ENCODE data around the gene SNX27.
A peak's percentile ranks its signal among the peaks of the same experiment; 100 is the strongest.
"Not testable (repeated sequence)": the region's sequence is repeated elsewhere in the genome, so short reads cannot be mapped to it uniquely, and the experiment has no call there.

SNX27 gene

GRCh38 chr1:151611832-151612500, at the start of gene SNX27:
SNX27 (plus strand) TSS chr1:151612050; CDS start chr1:151612202, 152 bp downstream.
- DNase-seq (ENCODE audit: low read depth): peak; percentile 88

- no peak for DNase-seq (ENCODE audit: low read depth)
Observed at GRCh38 chr1:151562661-151563060, 49.2 kb upstream of the SNX27 start.

DNA sequence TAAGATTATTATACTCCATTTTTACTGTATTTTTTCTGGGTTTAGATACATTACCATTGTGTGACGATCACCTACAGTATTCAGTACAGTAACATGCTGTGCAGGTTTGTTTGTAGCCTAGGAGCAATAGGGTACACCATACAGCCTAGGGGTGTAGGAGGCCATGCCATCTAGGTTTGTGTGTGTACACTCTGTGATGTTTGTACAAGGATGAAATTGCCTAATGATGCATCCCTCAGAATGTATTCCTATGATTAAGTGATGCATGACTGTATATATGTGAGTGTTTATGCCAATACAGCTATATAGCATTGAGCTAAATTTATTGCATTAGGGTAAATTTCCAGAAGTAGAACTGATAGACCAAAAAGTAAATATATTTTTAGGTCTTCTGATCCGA, 48.5 kb upstream of the SNX27 start:
- no peak for DNase-seq (ENCODE audit: low read depth)

- DNase-seq (ENCODE audit: low read depth): no peak
Observed at GRCh38 chr1:151565502-151566189, 46.2 kb upstream of the SNX27 start.

DNA sequence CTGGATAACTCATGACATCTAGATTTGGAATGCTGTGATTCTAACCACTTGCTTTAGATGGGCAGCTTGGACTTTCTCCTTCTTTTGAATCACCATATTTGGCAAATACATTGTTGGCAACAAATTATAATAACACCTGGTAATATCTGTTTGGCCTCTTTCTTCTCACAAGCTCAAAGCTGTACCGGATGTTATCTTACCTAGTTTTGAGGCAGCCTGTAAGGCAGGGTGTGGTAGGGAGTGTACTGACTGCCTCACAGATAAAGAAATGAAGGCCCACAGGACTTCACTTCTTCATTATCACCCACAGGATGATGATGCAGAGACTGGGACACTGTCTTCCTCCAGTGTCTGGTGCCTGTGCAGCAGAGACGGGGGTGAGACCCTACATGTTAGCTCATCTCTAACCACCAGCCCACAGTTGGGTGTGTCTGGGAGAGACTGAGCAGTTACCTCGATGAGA, 43.2 kb upstream of the SNX27 start:
- no peak for DNase-seq (ENCODE audit: low read depth)

- no peak for DNase-seq (ENCODE audit: low read depth)
Observed at GRCh38 chr1:151570819-151571218, 41.0 kb upstream of the SNX27 start.

GRCh38 chr1:151574575-151575529, 37.0 kb upstream of the SNX27 start:
- peak; percentile 75 for DNase-seq (ENCODE audit: low read depth)

DNA sequence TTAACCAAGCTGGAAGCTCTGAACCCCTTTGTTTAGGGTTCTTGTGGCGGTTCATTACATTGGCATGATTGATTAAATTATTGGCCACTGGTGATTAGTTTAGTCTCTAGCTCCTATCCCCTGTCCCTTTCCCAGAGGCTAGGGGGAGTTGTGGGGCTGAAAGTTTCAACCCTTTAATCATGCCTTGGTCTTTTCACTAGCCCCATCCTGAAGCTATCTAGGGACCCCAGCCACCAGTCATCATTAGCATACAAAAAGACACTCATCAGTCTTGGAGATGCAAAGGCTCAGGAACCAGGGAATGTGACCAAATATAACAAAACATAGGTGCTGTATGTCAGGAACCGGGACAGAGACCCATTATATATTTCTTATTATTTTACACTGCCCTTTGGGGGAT, 34.7 kb upstream of the SNX27 start:
- DNase-seq (ENCODE audit: low read depth): no peak

DNA sequence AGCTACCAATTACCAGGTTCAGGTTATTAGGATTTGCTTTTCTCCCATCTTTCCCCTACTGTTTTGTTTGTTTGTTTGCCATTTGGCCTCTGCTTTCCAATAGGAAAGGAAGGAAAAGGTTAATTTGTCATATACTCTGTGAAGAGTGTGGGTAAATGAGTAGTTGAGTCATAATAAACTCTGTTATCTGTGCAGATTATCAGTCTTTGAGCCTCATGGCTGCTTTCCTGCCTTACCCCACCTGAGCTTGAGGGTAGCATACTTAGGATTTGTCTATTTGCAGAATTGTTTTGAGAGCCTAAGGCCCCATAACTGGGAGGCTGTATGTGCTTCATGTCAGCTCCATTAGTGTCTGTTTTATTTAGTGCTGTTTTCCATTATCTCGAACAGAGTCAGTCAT, 32.9 kb upstream of the SNX27 start:
- no peak for DNase-seq (ENCODE audit: low read depth)

GRCh38 chr1:151579436-151580225, 32.2 kb upstream of the SNX27 start:
- no peak for DNase-seq (ENCODE audit: low read depth)

DNA sequence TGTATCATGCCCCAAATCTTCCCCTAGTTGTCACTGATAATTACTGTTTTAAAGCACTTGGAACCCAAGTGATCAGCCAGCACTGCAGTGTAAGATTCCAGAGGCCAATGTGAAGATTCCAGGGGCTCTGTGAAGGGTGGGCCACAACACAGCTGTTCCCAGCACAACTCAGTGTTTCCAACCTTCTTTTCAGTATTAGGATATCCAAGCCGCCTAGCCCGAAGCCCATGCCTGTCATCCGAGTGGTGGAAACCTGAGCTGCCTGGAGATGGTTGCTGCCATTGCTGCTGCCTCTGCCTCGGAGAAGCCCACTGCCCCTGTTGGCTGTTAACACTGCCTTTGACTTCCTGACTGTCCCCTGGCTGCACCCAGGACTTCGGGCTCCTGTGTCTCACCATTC, 30.4 kb upstream of the SNX27 start:
- DNase-seq (ENCODE audit: low read depth): no peak

GRCh38 chr1:151581921-151582320, 29.9 kb upstream of the SNX27 start:
- no peak for DNase-seq (ENCODE audit: low read depth)

DNA sequence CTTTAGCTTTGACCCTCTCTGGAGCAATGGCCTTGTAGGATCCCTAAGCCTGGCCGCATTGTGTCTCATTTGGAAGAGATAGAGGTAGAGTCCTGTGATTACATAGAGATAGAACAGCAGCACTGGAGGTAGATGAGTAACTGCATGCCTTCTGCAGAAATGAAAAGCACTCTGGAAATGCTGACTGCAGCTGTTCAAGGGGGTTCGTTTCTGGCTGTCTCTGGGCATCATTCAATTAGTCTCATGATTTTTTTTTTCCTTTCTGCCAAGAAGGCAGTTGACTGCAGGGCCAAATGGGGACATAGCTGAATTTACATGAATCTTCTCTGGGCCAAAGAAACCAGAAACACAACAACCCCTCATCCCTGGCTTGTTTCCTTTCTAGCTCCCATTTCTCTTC, 28.1 kb upstream of the SNX27 start:
- no peak for DNase-seq (ENCODE audit: low read depth)

DNA sequence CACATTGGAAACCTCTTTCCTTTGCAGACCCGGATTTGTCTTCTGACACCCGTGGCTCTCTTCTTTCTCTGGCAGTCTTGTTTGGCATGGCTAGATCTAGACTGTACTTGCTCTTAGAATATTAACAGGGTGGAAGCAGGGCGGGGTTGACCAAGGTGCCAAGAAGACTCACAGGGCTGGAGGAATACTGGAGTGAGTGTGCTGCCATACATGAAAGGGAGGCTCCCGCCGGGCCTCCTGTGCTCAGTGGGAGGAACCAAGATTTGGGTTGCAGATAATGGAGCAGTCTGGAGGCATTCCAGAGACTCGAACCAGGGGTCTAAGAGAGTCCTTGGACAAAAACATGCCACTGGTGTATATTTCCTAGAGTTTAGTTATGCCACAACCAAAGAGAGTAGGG, 27.6 kb upstream of the SNX27 start:
- DNase-seq (ENCODE audit: low read depth): no peak

DNA sequence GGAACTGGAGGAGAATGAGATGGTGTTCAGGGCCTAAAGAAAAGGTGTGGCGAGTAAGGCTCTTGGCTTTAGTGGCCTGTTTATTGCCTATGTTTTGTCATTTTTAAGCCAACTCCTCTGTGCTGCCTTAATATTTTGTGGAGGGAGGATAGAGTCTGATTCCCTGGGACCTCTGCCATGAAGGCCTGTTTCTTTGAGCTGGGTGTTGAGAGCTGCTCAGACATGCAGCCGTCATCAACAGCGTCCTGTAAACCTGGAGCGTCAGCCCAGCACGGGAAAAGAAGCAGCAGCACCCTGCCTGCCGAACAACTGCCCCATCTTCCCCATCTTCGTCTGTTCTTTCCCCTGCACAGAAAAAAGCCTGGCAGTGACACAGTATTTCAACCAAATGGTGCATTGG, 27.1 kb upstream of the SNX27 start:
- no peak for DNase-seq (ENCODE audit: low read depth)

DNA sequence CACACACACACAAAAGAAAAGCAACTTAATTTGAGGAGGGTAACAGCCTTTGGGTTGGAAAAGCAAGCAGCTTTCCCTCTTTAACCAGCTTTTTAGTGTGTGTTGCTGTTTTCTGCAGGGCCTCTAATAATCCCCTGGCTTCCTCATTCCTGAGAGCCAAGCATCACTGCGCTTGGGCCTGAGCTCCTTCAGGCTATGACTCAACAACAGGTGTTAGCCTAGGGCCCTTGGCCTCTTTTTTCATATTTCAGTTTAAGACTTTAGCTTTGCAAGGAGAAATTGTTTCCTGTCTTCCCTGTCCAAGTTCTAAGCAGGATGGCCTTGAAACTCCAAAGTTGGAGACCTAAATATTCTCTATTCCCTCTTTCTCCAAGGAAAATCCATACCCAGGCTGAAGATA, 26.2 kb upstream of the SNX27 start:
- DNase-seq (ENCODE audit: low read depth): no peak

- DNase-seq (ENCODE audit: low read depth): no peak
Observed at GRCh38 chr1:151590961-151591360, 20.9 kb upstream of the SNX27 start.

DNA sequence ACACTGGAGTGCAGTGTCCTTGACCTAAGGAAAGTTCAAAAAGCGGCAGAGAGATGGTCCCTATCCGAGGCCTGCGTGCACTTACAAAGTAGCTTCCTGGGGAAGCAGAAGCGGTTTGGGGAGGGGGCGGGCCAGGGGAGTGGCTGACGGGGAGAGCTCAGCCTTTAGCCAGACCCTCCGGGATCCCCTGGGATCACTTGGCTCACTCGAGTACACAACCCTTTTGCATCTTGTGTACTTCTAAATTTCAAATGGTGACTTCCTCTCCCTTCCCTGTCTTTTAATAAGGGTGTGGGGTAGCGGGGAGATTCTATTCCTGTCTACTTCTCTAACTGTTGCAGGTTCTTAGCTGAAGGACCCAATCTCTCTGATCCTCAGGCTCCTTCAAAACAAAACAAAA, 18.1 kb upstream of the SNX27 start:
- DNase-seq (ENCODE audit: low read depth): no peak

GRCh38 chr1:151594143-151594625, 17.7 kb upstream of the SNX27 start:
- DNase-seq (ENCODE audit: low read depth): no peak

- DNase-seq (ENCODE audit: low read depth): no peak
Observed at GRCh38 chr1:151596166-151596953, 15.5 kb upstream of the SNX27 start.

GRCh38 chr1:151602550-151602949, 9.3 kb upstream of the SNX27 start:
- DNase-seq (ENCODE audit: low read depth): not testable (repeated sequence)

Data from stromal cell of bone marrow (primary cell).